Measurements from ENCODE around the gene AATK. TPM values are rescaled to one million over a fixed set of nuclear protein-coding genes. Genes with fewer than 3 reads are reported as not detected.

The AATK gene
- total and polyA plus RNA-seq, 2 of the 4 experiments (the other 2 are of a cell fraction), result under 0.01 to 0.21 TPM

DNA sequence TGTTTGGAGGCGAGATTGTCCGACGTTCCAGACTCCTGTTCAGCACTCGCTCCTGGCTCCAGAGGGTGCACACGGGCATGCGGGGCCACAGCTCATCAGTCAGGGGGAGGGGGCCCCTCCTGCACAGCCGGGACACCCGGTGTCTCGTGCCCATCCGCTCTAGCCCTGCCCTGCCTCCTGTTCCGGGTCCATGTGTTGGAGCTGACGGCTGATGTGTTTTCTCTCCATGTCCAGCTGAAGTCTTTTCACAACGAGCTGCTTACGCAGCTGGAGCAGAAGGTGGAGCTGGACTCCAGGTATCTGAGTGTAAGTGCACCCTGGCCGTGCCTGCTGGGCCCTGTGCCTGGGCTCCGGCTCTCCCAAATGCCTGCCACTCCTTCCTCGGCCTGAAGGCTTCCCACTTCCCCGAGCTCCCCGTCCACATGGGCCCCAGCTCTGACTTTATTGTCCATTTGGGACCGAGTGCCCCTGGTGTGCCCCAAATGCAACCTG, 80.6 kb downstream of the AATK start:
- Histone ChIP-seq H3K27ac (ENCODE audit: insufficient read depth, low read length) (no peak overlapping the region), H4K5ac (ENCODE audit: low read depth, low read length) (no peak overlapping the region), H3K18ac (ENCODE audit: low read depth, low read length) (no peak overlapping the region), H3K56ac (ENCODE audit: extremely low read depth, insufficient read depth, low read length) (no peak overlapping the region), H3K4me3 (ENCODE audit: insufficient read depth, low read depth, low read length) (no peak overlapping the region), H4K91ac (ENCODE audit: insufficient read depth, low read depth, low read length) (no peak overlapping the region), H3K36me3 (ENCODE audit: control insufficient read depth, insufficient read depth, low read length) (peaks cover 15% of the 10 kb centered on the region; the same call in 1 of the 2 replicates), H3K79me1 (ENCODE audit: low read depth in 1 of 2, low read length in 2 of 2) (0 out of 4 replicates have a peak, but pooled peaks cover 0 to 3% of the 10 kb centered on the region in 2 experiments), H2AK9ac (replicated peaks; ENCODE audit: low read depth, low read length, poor library complexity) (no peak overlapping the region), H3K23ac (ENCODE audit: low read depth, low read length) (no peak overlapping the region), H2BK5ac (ENCODE audit: low read depth, low read length, poor library complexity, severe bottlenecking) (no peak overlapping the region), H3K14ac (replicated peaks; ENCODE audit: low read depth, low read length) (no peak overlapping the region), H3K4me1 (ENCODE audit: control insufficient read depth, insufficient read depth, low read length) (no peaks in the 10 kb centered on the region), H3K9me3 (ENCODE audit: control insufficient read depth, insufficient read depth, low read length) (no peaks in the 10 kb centered on the region), H3K9ac (ENCODE audit: low read depth, low read length) (no peak overlapping the region), H3K4ac (ENCODE audit: low read depth, low read length) (no peak overlapping the region), H2BK120ac (ENCODE audit: low read depth, low read length) (no peak overlapping the region), H3K4me2 (ENCODE audit: low read depth, low read length) (no peak overlapping the region), H3K9me1 (ENCODE audit: insufficient read depth, low read length) (no peaks in the 10 kb centered on the region), H2BK15ac (ENCODE audit: low read depth, low read length) (no peak overlapping the region), H2AK5ac (ENCODE audit: low read depth, low read length) (no peak overlapping the region), H2BK20ac (ENCODE audit: low read depth, low read length) (no peak overlapping the region), H4K20me1 (ENCODE audit: insufficient read depth, low read length) (no peaks in the 10 kb centered on the region; the same call in 1 of the 2 replicates), H2AFZ (replicated peaks; ENCODE audit: low read length, poor library complexity) (no peak overlapping the region), H4K8ac (ENCODE audit: low read depth in 2 of 2, low read length in 2 of 2) (no peak overlapping the region), H3K27me3 (ENCODE audit: control insufficient read depth, insufficient read depth, low read length) (no peaks in the 10 kb centered on the region)
- in situ Hi-C loops (cut with MboI; ENCODE audit: low sequenced_read_pairs) (no loop called here), intact Hi-C loops (cut with micrococcal nuclease) (no loop called here), dilution Hi-C loops (cut with HindIII; ENCODE audit: low sequenced_read_pairs, unreplicated experiment) (no loop called here)
- ATAC-seq (ENCODE audit: low read depth), result no peak
- 79% methylated on average over 16 of the region's 20 CpGs; no CpG with 5 or more reads in 1 of the 2 experiments for WGBS, 2 experiments (ENCODE audit: extremely low coverage in 2 of 2, insufficient read length in 1 of 2)
- no TSS peak for BruUV-seq (replicated peaks)
- no peak for DNase-seq
- ChIA-PET CTCF (no interaction called here), POLR2A (ENCODE audit: unreplicated experiment) (no interaction called here)
- TF ChIP-seq SMC3 (IDR thresholded peaks at IDR 0.05; ENCODE audit: low read depth, low read length) (no peak), MXI1 (IDR thresholded peaks at IDR 0.05; ENCODE audit: borderline replicate concordance, low read depth, low read length) (no peak), RCOR1 (IDR thresholded peaks at IDR 0.05; ENCODE audit: insufficient replicate concordance, low read length) (no peak), RFX5 (IDR thresholded peaks at IDR 0.05; ENCODE audit: low read depth, low read length) (no peak), RAD21 (IDR thresholded peaks at IDR 0.05; ENCODE audit: low read length) (no peak), CTCF (conservative IDR thresholded peaks at IDR 0.05; ENCODE audit: low read depth, low read length) (no peak), NFE2L2 (IDR thresholded peaks at IDR 0.05; ENCODE audit: low read depth, low read length) (no peak), BHLHE40 (IDR thresholded peaks at IDR 0.05; ENCODE audit: low read depth, low read length) (no peak), CHD1 (IDR thresholded peaks at IDR 0.05; ENCODE audit: low read depth, low read length) (no peak)

All from IMR-90 (cell line).